GM19395 (cell line): ENCODE results near the gene GBP3.
"Not testable (repeated sequence)": the region's sequence is repeated elsewhere in the genome, so short reads cannot be mapped to it uniquely, and the experiment has no call there.

Experiments
- ATAC-seq: cut with Tn5 transposase; IDR thresholded peaks from one replicate; pipeline ENCODE4 v1.9.1; 2021; ENCODE audit warnings: mild to moderate bottlenecking, moderate library complexity; ENCODE audit not compliant: unreplicated experiment

Gene GBP3

GRCh38 chr1:89041119-89041641 lies 18.5 kb upstream of the GBP3 start:
- peak; percentile 90 for ATAC-seq

GRCh38 chr1:89040315-89040626 lies 17.6 kb upstream of the GBP3 start:
- no peak for ATAC-seq

- no peak for ATAC-seq
Measured at GRCh38 chr1:89037186-89037585, 14.5 kb upstream of the GBP3 start.

- ATAC-seq: no peak
Measured at GRCh38 chr1:89035080-89035479, 12.4 kb upstream of the GBP3 start.

- not testable (repeated sequence) for ATAC-seq
Measured at GRCh38 chr1:89034004-89034403, 11.3 kb upstream of the GBP3 start.

GRCh38 chr1:89029051-89029450 lies 6.4 kb upstream of the GBP3 start:
- not testable (repeated sequence) for ATAC-seq

- ATAC-seq: no peak
Measured at GRCh38 chr1:89025928-89026327, 3.3 kb upstream of the GBP3 start.

- ATAC-seq: no peak
Measured at GRCh38 chr1:89023026-89023425, 360 bp upstream of the GBP3 start.

GRCh38 chr1:89018318-89018717 lies 4.3 kb downstream of the GBP3 start:
- ATAC-seq: not testable (repeated sequence)

- ATAC-seq: no peak
Measured at GRCh38 chr1:89008511-89008910, 14.2 kb downstream of the GBP3 start.

GRCh38 chr1:89005286-89006151 lies 17.1 kb downstream of the GBP3 start:
- ATAC-seq: no peak

- ATAC-seq: not testable (repeated sequence)
Measured at GRCh38 chr1:89002176-89002575, 20.5 kb downstream of the GBP3 start.

- ATAC-seq: no peak
Measured at GRCh38 chr1:89001510-89001909, 21.2 kb downstream of the GBP3 start.

GRCh38 chr1:88998716-88999115 lies 23.9 kb downstream of the GBP3 start:
- ATAC-seq: peak; percentile 86

GRCh38 chr1:88990426-88990825 lies 32.2 kb downstream of the GBP3 start:
- no peak for ATAC-seq

- no peak for ATAC-seq
Measured at GRCh38 chr1:88985692-88986091, 37.0 kb downstream of the GBP3 start.

- no peak for ATAC-seq
Measured at GRCh38 chr1:88985032-88985431, 37.6 kb downstream of the GBP3 start.

- no peak for ATAC-seq
Measured at GRCh38 chr1:88984569-88984968, 38.1 kb downstream of the GBP3 start.

GRCh38 chr1:88983791-88984559 lies 38.7 kb downstream of the GBP3 start:
- no peak for ATAC-seq

GRCh38 chr1:88982055-88982454 lies 40.6 kb downstream of the GBP3 start:
- no peak for ATAC-seq

GRCh38 chr1:88981506-88981905 lies 41.2 kb downstream of the GBP3 start:
- not testable (repeated sequence) for ATAC-seq

GRCh38 chr1:88980870-88981269 lies 41.8 kb downstream of the GBP3 start:
- ATAC-seq: no peak
